Measurements from ENCODE around the gene HIF3A.
A peak's percentile ranks its signal among the peaks of the same experiment; 100 is the strongest.

HIF3A gene

DNA sequence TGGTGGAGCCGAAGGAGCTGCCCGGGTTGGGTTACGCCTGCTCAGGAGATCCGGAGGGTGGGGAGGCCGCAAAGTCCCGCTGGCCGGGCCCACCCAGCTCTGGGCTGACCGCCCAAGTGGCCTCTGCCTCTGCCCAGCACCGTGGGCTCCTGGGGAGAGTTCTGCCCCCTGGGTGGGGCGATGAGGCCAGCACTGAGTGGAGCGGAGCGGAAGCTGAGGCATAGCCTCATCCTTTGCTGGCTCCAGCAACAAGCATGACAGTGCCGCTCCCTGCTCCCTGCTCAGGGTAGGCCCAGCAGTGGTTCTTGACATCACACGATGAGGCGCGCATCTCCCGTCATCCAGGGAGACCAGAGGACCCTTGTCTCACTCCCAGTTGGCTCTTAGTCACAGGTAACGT lies 94.0 kb downstream of the HIF3A start:
- TF ChIP-seq, protein P1, sequence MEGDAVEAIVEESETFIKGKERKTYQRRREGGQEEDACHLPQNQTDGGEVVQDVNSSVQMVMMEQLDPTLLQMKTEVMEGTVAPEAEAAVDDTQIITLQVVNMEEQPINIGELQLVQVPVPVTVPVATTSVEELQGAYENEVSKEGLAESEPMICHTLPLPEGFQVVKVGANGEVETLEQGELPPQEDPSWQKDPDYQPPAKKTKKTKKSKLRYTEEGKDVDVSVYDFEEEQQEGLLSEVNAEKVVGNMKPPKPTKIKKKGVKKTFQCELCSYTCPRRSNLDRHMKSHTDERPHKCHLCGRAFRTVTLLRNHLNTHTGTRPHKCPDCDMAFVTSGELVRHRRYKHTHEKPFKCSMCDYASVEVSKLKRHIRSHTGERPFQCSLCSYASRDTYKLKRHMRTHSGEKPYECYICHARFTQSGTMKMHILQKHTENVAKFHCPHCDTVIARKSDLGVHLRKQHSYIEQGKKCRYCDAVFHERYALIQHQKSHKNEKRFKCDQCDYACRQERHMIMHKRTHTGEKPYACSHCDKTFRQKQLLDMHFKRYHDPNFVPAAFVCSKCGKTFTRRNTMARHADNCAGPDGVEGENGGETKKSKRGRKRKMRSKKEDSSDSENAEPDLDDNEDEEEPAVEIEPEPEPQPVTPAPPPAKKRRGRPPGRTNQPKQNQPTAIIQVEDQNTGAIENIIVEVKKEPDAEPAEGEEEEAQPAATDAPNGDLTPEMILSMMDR (conservative IDR thresholded peaks at IDR 0.05; ENCODE audit: low read length) = no peak
- DNase-seq (ENCODE audit: low read depth) = peak; percentile 46
- H3K4me3 ChIP-seq (ENCODE audit: low read length) = no peak overlapping the region

DNA sequence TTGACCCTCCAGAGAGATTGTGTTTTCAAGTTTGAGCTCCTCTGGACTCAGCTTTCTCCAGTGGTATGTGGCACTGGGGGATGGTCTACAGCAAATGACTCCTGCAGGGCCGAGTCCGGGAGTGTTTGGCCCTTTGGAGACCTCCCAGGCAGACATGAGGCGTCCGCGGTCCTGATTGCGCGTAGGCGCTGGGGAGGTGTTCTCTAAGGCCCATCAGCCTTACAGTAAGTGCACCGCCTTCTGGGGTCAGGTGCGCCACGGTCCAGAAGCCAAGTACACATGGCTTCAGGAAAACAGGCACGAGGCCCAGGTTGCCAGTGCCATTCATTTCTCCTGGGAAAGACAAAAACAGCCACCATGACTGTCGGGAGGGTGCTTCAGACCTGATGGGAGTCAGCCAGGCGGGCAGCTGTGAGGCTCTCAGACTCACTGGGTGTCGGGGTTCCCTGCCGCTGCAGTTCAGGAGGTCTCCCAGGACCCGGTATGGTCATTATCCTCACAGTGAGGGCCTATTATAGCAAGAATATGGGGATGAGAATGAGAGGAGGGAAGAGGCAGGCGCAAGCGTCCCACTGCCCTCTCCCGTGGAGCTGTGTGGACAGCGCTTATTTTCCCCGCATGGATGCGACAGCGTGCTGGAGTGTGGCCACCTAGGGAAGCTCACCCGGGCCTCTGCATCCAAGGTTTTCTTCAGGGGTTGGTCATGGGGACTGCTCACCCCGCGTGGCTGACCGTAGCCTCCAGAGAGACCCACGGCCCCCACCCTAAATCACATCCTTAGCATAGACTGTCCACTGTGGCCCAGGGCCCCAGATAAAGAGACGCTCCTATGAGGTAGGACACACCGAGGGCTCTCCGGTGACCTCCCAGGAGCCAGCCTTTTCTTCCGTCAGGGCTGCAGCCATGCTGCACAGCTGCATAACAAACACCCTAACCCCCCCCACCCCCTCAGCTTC lies 94.7 kb downstream of the HIF3A start:
- H3K4me3 ChIP-seq (ENCODE audit: low read length) = no peak overlapping the region
- no peak for DNase-seq (ENCODE audit: low read depth)
- TF ChIP-seq, protein P1 (conservative IDR thresholded peaks at IDR 0.05; ENCODE audit: low read length) = no peak

DNA sequence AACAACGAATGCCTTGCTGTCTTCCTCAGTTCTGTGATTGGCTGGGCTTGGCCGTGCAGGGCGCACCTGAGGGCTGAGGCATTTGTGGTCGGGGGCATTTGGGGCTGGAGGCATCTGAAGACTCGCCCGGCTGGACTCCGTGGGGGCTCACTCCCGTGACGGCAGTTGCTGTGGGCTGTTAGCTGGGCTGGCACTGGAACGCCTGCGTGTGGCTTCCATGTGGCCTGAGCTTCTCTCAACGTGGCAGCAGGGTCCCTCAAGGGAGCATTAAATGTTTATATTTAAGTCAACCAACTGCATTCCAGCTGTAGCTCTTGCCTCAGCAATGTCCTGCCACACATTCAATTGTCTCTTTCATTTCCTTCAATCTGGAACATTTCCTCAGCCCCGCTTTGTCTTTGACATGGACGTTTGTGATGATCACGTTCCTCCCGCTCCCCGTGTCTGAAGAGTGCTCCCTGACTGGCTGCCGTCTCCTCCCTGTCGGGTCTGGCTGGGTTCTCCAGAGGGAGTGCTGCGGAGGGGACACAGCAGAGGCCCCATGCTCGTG lies 95.5 kb downstream of the HIF3A start:
- peak; percentile 89 for DNase-seq (ENCODE audit: low read depth)
- no peak overlapping the region for H3K4me3 ChIP-seq (ENCODE audit: low read length)
- TF ChIP-seq, protein P1 (conservative IDR thresholded peaks at IDR 0.05; ENCODE audit: low read length) = no peak

DNA sequence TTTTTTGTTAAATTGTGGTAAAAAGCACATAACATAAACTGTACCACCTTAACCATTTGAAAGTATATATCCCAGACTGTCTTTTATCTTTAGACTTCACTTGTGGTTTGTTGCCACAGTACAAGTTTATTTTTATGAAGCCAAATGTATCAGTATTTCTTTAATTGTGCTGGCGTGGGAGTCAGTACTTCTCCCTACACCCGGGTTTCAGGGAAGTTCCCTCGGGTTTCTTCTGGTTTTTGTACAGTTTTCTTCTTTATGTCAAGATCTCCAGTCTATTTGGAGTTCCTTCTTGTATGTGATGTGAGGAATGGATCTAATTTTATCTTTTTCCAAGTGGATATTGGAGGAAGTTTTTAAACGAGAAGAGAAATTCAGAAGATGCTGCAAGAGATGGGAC lies 96.0 kb downstream of the HIF3A start:
- DNase-seq (ENCODE audit: low read depth) = no peak
- TF ChIP-seq, protein P1 (conservative IDR thresholded peaks at IDR 0.05; ENCODE audit: low read length) = no peak
- H3K4me3 ChIP-seq (ENCODE audit: low read length) = no peak overlapping the region
